PC-9 (cell line): ENCODE measurements around the gene FLNB.

ENCODE experiments used
- EZH2 ChIP-seq: fragments of 200-600 bp; sonication (generic); IDR thresholded peaks from 2 replicates; pipeline ENCODE4 v1.8.0; 2017; ENCODE audit warnings: antibody characterized with exemption, low read depth
- TF ChIP-seq, protein P1 (sequence below): fragments of 200-600 bp; sonication (generic); conservative IDR thresholded peaks from 2 replicates; pipeline ENCODE4 v1.6.1; 2017; ENCODE audit warnings: mixed run types, antibody characterized with exemption, mild to moderate bottlenecking, moderate library complexity

DNA sequence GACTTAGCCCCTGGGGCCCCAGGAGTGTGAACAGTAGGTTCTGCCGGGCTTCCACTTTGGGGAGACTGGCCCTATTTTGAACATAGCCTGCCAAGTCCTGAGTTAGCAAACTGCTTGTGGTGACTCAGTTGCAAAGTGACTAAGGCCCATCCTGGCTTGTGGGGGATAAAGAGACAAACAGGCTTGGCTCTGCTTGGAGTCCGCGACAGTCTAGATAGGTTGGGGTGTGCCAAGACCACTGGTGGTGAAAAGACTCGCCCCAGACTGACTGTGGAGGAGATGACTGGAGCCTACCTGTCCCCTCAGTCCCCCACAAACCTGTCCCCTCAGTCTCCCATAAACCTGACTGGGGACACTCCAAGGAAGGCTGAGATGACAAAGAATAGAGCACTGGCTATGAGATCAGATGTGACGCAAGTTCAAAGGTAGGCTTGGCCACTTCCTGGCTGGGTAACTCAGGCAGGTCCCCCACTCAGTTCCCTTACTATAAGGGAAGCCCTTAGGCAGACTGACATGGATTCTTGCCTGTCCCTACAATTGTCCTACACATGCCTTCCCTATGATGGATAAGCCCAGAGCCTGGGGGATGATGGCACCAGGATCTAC is 198.3 kb downstream of the FLNB start:
- TF ChIP-seq, protein P1, sequence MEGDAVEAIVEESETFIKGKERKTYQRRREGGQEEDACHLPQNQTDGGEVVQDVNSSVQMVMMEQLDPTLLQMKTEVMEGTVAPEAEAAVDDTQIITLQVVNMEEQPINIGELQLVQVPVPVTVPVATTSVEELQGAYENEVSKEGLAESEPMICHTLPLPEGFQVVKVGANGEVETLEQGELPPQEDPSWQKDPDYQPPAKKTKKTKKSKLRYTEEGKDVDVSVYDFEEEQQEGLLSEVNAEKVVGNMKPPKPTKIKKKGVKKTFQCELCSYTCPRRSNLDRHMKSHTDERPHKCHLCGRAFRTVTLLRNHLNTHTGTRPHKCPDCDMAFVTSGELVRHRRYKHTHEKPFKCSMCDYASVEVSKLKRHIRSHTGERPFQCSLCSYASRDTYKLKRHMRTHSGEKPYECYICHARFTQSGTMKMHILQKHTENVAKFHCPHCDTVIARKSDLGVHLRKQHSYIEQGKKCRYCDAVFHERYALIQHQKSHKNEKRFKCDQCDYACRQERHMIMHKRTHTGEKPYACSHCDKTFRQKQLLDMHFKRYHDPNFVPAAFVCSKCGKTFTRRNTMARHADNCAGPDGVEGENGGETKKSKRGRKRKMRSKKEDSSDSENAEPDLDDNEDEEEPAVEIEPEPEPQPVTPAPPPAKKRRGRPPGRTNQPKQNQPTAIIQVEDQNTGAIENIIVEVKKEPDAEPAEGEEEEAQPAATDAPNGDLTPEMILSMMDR, result no peak
- no peak for TF ChIP-seq EZH2
